GM18858 (cell line): ENCODE data around the gene ZNF219.
"Not testable (repeated sequence)": the region's sequence is repeated elsewhere in the genome, so short reads cannot be mapped to it uniquely, and the experiment has no call there.

Source experiments
- ATAC-seq: cut with Tn5 transposase; IDR thresholded peaks from one replicate; pipeline ENCODE4 v1.9.1; 2021; ENCODE audit not compliant: unreplicated experiment

Gene ZNF219

GRCh38 chr14:21048638-21049037 is 49.8 kb downstream of the ZNF219 start:
- ATAC-seq: no peak

GRCh38 chr14:21047378-21047781 is 51.1 kb downstream of the ZNF219 start:
- no peak for ATAC-seq

GRCh38 chr14:21043974-21044618 is 54.4 kb downstream of the ZNF219 start:
- ATAC-seq: no peak

- no peak for ATAC-seq
These were observed 55.0 kb downstream of the ZNF219 start for GRCh38 chr14:21043387-21043973.

- no peak for ATAC-seq
These were observed 55.5 kb downstream of the ZNF219 start for GRCh38 chr14:21042918-21043317.

- no peak for ATAC-seq
These were observed 56.6 kb downstream of the ZNF219 start, which contains the start of gene RNASE7 for GRCh38 chr14:21041676-21042433. Gene RNASE7 (plus strand): TSS chr14:21042362. CDS start chr14:21042993, 631 bp downstream.

- ATAC-seq: not testable (repeated sequence)
These were observed 57.5 kb downstream of the ZNF219 start for GRCh38 chr14:21040941-21041340.

- no peak for ATAC-seq
These were observed 58.0 kb downstream of the ZNF219 start for GRCh38 chr14:21040370-21040925.
